GM19035 (cell line): ENCODE measurements around the gene SLC5A8.
"Not testable (repeated sequence)": the region's sequence is repeated elsewhere in the genome, so short reads cannot be mapped to it uniquely, and the experiment has no call there.

Source experiments
- ATAC-seq: cut with Tn5 transposase; IDR thresholded peaks from one replicate; pipeline ENCODE4 v1.9.1; 2021; ENCODE audit not compliant: unreplicated experiment

The SLC5A8 gene

DNA sequence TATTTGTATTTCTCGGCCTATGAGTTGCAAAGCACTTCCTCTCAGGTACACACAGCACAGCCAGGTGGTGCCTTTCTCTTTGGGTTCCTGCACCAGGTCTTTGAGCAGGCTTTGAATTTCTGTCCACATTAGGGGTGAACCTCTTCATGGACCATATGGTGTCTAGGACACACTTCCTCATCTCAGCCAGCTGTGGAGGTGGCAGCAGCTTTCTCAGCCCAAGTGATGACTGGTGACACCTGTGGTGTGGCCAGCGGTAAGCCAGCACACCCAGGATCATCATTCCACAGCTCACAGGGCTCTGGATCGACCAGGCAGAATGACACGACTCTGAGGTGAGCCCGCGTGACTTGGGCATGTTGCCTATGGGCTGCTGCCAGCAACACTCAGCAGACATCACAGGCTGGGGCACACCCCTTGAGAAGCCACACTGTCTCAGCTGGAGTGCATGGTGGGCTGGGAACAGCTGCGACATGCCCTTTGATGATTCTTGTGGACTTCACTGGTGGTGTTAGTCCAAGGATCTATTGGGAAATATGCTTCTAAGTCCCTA, 36.8 kb downstream of the SLC5A8 start:
- no peak for ATAC-seq

DNA sequence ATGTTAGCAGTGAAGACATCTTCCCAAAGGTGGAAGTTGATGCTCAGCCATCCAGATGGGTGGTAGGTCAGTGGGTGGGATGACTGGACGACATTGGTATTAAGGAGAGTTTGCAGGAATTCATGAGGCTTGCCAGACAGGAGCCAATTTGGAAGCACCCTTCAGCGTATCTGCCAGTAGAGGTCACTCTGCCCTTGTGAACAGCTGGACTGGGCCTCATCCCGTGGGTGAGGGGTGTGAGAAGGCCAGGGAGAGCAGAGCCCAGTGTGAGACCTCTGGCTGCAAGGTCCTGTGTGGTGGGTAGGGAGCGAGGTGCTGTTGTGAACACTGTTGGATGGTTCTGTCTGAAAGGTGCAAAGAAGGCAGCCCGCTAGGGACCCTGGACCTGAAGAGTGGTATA, 37.7 kb downstream of the SLC5A8 start:
- no peak for ATAC-seq

GRCh38 chr12:101168001-101168400, 42.0 kb downstream of the SLC5A8 start:
- ATAC-seq = no peak

GRCh38 chr12:101166866-101167265, 43.2 kb downstream of the SLC5A8 start:
- no peak for ATAC-seq

- ATAC-seq = no peak
Observed at GRCh38 chr12:101165319-101165718, 44.7 kb downstream of the SLC5A8 start.

GRCh38 chr12:101145777-101146431, 64.1 kb downstream of the SLC5A8 start:
- ATAC-seq = not testable (repeated sequence)

DNA sequence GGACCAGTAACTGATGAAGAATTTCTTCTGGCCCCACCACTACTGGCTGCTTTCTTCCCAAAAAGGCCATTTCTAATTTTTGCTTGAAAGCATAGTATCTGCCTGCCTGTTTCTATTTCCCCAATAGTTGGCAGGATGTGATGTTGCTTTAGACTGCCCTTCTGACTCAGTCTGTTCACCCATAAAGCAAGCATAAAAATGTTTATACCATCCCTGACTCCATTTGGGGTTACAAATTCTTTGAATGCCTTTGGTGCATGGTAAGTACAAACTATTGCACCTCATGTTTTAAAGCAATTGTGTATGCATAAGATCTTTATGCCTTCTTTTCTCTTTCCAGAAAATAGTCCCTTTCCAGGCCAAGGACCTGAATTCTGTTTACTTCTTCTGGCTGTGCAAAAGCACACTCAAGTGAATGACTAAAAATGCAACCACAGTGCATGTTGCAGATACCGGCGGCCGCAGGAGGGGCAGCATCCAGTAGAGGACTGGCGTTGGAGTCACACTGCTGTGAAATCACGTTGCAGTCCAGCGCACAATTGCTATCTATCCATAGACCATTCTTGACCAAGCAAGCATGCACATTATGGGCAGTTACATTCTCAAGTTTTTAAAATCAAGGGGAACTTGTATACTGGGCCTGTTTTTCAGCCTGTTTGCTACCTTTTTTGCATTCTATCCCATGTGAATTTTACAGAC, 82.4 kb downstream of the SLC5A8 start:
- ATAC-seq = no peak

DNA sequence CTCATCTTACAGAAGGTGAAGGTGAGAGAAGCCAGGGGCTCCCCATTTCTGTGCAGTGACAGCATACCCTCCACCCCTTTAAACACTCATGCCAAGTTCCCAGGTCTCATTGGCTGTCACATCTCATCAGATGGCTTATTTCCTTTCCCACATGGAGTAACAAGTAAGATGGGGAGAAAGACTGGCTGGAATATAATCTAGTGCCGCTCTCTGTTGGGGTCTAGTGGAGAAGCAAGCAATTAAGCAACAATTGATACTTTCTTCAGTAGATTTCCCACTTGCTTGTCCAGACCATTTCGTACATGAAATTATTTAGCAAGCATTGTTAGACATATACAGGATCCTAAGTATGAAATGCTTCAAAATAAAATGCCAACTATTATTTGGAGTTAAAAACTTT, 92.2 kb downstream of the SLC5A8 start:
- ATAC-seq = no peak

DNA sequence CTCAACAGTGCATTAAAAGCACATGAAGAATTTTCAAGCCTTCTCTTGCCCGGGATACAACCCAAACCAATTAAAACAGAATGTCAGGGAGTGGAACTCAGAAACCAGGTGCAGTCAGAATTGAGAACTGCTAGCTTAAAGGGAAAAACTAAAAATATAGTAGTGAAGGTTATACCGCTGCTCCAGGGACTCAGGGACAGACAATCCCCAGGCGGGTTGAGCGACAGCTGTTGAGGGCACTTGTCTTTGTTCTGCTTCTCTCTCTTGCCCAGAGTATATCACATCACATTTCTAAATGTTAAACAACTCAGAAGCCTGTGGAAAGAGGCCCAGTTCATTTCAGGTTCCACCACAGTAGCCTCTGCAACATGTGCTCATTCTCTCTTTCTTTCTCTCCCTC, 93.1 kb downstream of the SLC5A8 start:
- no peak for ATAC-seq

DNA sequence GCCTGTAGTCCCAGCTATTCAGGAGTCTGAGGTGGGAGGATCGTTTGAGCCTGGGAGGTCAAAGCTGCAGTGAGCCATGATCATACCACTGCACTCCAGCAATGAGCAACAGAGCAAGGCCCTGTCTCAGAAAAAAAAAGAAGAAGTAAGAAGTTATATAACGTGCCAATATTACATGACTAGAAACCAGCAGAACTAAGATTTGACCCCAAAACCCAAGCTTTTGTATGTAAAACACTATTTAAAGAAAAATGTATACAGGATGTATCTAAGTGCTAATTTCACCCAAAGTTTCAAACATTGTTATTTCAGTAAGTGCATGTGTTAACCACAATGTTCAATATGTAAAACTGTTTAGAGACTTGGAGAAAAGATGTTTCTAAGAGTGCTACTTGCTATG, 94.7 kb downstream of the SLC5A8 start:
- ATAC-seq = no peak

- ATAC-seq = no peak
Observed at GRCh38 chr12:101111441-101111840, 98.6 kb downstream of the SLC5A8 start.

DNA sequence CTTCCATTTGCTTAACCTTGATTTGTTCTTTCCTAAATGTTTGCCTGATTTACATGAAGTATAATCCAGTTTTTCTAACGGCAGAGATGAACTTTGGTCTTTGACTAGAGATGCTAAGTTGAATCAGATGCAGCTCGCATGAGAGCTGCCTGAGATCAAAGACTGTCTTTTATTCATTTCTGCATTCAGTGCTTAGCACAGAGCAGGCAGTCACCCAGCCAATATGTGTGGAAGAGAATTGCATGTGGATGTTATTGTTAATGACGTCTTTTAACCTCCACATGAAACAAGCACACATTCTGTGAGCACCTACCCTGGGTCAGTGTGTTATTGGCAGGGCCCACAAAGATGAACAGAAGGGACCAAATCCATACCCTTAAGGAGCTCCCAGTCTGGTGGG, 99.2 kb downstream of the SLC5A8 start:
- no peak for ATAC-seq

DNA sequence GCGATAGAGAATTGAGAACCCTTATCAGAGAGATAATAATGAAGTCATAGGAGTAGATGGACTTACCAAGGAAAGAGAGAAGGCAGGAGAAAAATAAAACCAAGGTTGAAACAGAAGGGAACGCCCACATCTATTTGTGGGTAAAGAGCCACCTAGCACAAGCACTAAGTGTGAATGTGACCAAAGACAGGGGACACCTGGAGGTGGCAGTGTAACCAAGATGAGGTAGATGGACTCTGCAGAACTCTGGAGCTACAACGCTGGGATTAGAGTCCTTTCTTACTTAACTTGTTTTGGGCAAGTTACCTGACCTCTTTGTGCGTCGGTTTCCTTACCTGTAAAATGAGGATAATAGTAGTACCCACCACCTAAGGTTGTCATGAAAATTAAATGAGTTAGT, 101.9 kb downstream of the SLC5A8 start:
- no peak for ATAC-seq

DNA sequence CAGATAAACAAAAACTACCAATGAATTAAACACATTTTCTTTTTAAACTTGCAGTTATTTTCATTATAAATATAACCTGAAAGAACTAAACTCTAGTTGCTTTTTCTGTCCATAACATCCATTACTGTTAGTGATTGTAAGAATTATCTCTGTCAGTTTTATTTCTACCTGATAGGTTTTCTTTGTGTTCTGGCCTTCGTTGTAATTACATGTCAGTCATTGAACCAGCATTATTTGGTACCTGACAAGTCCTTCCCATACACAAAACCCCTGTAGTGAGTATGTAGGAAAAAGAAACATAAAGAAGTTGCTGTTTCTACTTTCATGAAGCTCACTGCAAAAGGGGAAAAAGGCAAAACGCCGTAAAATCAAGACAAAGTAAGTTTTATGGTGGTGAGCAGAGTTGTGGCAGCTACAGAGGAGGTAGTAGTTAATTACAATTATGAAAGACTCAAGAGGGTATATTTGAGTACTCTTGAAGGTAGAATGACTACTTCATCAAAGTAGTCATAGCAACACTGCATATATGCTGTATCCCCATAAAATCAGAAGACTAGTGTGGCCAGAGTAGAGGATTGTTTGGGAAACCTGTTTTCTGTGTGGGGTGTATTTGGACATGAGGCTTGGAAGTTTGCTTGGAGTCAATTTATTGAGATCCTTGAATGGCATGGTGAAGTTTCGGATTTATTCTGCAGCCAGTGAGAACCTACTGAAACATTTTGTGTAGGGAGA, 102.8 kb downstream of the SLC5A8 start:
- ATAC-seq = no peak
